Measurements from ENCODE around the gene TRPC4AP.
"Not testable (repeated sequence)": the region's sequence is repeated elsewhere in the genome, so short reads cannot be mapped to it uniquely, and the experiment has no call there.

Gene TRPC4AP, protein sequence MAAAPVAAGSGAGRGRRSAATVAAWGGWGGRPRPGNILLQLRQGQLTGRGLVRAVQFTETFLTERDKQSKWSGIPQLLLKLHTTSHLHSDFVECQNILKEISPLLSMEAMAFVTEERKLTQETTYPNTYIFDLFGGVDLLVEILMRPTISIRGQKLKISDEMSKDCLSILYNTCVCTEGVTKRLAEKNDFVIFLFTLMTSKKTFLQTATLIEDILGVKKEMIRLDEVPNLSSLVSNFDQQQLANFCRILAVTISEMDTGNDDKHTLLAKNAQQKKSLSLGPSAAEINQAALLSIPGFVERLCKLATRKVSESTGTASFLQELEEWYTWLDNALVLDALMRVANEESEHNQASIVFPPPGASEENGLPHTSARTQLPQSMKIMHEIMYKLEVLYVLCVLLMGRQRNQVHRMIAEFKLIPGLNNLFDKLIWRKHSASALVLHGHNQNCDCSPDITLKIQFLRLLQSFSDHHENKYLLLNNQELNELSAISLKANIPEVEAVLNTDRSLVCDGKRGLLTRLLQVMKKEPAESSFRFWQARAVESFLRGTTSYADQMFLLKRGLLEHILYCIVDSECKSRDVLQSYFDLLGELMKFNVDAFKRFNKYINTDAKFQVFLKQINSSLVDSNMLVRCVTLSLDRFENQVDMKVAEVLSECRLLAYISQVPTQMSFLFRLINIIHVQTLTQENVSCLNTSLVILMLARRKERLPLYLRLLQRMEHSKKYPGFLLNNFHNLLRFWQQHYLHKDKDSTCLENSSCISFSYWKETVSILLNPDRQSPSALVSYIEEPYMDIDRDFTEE

DNA sequence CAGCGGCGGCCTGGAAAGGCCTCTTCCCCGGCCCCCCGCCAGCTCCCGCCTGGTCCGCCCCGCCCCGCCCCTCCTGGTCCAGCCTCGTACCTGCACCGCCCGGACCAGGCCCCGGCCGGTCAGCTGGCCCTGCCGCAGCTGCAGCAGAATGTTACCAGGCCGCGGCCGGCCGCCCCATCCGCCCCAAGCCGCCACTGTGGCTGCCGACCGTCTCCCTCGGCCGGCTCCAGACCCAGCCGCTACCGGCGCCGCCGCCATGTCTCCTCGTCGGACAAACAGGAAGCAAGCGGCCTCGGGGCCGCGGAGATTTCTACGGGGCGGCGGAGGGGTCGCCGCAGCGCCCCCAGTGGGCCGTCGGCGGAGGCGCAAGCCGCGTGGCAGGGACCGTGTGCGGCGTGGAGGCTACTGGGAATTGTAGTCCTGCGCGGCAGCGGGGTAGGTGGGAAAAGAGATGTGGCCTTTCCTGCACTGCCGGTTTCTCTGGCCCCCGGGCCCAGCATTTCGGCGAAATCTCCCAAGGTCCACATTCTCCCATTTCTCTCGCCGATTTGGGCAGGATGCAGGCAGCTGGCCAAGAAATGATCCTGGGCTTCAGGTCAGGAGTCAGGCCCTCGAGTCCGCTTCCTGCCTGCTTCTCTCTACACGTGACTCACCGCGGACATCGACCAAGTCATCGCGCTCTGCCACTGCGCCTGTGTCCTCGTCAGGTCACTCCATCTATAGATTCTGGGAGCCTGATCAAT lies at the start of gene TRPC4AP:
TRPC4AP (minus strand) TSS at position 284 of the 743 bp plus-strand sequence; CDS start at position 258, 26 bp downstream.
- DNase-seq (ENCODE audit: low spot score): peak; percentile 94

DNA sequence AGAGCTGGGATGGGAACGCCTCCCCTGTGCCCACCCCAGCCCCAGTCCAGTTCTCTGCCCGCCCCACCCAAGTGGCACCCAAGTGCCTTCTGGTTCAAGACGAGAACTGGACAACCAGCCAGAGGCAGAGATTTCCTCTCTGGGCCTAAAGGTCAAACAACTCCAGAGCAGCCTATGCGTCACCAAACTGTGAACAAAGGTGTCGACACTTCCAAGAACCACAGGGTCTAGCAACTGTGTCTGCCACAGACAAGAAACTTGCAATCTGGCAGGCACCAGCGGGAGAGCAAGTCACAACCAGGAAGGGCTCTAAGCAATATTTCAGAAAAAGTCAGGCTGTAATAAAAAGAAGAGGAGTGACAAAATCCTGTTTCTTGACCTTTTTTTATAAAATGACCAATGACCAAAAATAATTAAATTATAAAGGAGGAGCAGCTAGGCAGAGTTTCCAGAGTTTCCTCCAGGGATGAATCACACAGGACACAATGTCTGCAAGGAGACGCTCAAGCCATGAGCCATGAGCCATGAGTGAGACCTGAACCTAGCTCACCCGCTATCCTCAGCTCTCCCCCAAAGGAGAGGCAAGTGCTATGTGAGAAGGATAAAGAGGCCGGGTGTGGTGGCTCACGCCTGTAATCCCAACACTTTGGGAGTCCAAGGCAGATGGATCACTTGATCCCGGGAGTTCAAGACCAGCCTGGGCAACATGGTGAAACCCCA lies 43.4 kb upstream of the TRPC4AP start:
- peak; percentile 37 for DNase-seq (ENCODE audit: low spot score)

DNA sequence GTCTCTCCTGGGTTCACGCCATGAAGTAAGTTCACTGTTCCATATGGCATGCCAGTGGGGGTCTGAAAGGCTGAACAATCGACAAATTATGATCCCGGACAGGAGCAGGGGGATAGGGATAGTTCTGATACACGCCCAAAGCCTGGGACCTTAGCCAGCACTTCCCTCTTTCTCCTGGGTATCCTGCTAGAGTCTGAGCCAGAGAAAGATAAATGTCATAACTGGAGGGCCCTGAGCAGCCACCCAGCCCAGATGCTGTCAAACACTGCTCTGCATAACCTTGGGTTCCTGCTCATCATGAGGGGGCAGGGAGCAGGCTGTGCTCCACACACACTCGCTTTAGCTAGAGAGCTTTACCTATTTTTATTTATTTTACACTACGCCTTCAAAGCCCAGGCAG lies 42.3 kb upstream of the TRPC4AP start:
- DNase-seq (ENCODE audit: low spot score): no peak

DNA sequence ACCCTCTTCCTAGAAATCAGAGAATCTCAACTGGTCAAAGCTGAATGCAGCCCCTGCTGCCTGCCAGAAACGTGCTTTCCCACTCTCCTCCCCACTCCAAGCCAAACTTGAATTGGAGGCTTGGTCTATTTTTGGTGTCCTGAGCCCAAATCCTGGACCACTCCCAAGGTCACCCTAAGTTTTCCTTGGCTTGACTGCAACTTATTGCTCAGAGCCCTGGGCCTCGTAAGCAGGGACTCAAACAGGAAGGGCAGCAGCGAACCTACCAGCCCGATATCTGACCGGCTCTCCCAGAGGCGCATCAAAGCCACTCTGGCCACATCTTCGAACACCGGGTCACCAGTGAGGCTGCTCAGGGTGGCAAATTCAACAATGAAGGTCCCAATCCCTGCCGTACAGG lies 41.9 kb upstream of the TRPC4AP start:
- DNase-seq (ENCODE audit: low spot score): no peak

DNA sequence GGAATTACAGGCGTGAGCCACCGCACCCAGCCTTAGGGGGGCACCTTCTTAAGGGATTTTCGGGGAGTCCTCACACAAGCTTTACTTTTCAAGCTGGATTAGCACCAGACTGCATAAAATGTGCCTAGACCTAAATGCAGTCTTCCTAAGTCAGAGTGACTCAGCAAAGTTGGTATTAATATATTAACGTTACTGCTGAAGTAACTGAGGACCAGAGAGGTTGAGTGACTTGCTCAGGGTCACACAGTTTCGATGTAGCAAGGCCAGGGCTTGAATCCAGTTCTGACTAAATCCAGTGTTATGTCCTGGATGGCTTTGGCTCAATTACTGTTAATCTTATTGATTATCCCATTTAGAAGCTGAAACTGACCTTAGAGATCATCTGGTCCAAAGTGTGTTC lies 41.1 kb upstream of the TRPC4AP start:
- DNase-seq (ENCODE audit: low spot score): no peak

DNA sequence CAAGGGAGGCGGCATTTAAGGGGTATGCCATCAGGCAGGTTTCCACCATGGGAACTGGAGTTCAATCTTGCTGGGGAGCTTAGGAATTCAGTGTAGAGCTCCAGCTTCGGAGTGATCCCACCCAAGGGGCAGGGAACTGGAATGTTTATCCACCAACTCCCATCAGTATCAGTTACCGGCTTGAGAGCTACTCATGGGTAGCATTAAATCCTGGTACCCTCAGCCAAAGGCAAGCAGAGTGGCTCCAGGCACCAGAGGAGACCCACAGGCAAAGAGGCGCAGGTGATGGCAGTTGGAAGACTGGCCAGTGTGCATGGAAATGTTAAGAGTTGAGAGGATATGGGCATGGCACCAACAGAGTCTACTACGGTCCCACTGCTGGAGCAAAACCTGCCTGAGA lies 40.4 kb upstream of the TRPC4AP start:
- DNase-seq (ENCODE audit: low spot score): no peak

DNA sequence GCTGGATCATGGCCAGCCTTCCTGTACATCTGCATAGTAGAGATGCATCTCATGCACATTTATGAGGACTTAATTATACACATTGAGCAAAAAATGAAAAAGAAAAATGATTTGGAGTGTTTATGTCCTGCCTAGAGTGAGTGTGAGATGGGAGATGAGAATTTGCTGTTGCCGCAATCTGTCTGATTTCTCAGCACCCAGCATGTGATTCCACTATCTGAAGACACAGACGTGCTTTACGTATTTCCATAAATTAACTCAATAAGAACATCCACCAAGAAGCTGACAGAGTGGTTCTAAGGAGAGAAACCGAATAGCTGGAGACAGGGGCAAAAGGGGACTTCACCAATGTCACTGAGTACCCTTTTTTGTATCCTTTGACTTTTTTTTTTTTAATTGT lies 39.3 kb upstream of the TRPC4AP start:
- no peak for DNase-seq (ENCODE audit: low spot score)

DNA sequence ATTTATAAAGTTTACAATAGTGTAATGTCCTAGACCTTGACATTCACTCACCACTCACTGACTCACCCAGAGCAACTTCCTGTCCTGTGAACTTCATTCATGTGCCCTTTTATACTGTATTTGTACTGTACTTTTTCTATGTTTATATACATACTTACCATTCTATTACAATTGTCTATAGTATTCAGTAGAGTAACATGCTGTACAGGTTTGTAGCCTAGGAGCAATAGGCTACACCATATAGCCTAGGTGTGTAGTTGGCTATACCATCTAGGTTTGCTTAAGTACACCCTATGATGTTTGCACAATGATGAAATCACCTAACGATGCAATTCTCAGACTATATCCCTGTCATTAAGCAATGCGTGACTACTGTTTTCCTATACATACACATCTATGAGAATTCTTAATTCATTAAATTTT lies 37.1 kb upstream of the TRPC4AP start:
- no peak for DNase-seq (ENCODE audit: low spot score)

DNA sequence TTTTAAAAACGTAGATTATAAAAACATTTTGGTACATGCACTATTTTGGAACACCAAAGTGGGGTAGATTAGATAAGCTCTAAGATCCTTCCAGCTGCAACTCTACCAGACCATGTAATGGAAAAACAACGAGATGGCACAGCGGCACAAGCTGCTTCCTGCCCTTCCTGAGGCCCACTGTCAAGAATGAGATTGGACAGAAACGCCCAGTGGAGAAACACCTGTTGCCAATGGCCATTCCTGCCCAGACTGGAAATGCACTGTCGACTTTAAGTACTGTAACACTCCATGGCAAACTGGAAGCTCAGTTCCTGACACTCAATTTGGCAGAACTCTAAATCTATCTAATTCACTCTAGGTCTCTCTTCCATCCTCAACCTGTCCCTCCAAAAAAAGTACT lies 33.1 kb upstream of the TRPC4AP start:
- DNase-seq (ENCODE audit: low spot score): no peak

DNA sequence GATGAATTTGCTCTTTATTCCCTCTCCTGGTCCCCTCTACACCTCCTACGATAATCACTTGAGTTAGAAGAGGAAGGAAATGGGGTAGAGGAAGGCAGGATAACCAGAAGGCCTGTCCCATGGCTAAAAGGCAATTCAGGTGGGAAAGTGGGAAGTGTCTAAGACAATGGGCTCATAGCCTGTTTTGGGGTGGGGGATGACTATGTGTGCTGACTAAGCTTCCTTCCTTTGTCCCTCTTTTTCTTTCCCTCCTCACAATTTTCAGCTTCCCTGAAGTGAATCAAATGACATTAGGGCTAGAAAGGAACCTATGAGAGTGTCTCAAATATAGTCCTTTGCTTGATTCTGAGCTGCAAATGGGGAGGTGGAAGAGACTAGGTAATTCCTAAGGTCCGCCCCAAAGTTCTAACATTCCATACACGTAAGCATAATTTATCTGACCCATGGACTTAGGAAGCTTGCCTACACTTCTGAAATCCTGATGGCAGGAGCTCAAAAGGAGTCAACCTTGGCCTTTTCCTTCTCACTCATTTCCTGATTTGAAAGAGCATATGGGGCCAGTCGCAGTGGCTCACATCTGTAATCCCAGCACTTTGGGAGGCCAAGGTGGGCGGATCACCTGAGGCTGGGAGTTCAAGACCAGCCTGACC lies 30.3 kb upstream of the TRPC4AP start:
- DNase-seq (ENCODE audit: low spot score): no peak

DNA sequence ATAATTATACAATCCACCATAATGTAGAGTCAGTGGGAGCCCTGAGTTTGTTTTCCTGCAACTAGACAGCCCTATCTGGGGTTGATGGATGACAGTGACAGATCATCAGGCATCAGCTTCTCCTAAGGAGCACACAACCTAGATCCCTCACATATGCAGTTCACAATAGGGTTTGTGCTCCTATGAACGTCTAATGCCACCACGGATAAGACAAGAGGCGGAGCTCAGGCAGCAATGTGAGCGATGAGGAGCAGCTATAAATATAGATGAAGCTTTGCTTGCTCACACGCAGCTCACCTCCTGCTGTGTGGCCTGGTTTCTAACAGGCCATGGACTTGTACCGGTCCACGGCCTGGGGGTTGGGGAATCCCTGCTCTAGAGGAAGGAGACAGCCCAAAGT lies 28.6 kb upstream of the TRPC4AP start:
- no peak for DNase-seq (ENCODE audit: low spot score)

DNA sequence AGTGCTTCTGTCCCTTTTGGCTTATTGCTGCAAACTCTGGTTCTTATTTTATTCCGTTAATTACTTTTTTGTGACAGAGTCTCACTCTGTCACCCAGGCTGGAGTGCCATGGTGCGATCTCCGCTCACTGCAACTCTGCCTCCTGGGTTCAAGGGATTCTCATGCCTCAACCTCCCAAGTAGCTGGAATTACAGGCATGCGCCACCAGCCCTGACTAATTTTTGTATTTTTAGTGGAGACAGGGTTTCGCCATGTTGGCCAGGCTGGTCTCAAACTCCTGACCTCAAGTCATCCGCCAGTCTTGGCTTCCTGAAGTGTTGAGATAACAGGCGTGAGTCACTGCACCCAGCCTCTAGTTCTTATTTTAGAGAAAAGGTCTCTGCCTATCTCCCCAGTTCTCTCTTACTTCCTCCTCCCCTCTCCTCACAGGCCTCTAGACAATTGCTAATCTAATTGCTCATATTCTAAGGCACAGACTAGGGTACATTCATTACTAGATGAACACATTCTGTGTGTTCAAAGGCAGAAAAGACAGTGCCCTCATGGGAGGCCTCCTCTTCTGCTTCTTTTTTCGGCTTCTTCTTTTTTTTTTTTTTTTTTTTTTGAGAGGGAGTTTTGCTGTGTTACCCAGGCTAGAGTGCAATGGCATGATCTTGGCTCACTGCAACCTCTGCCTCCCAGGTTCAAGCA lies 27.6 kb upstream of the TRPC4AP start:
- peak; percentile 17 for DNase-seq (ENCODE audit: low spot score)

DNA sequence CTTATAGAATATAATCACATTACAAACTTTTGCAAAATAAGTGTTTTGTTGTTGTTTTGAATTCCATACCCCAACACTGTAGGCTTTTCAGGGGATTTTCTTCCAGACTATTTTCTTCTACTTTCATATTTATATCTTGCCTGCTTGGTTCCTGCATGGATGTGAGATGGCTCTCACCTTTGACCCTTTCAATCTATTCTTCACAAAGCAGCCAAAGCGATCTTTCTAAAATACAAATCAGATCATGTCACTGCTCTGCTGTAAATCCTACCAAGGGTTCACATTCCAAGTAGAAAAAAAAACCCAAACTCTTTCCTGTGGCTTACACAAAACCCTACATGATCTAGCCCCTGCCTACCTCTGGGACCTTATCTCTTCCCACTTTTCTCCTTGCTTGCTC lies 25.0 kb upstream of the TRPC4AP start:
- no peak for DNase-seq (ENCODE audit: low spot score)

DNA sequence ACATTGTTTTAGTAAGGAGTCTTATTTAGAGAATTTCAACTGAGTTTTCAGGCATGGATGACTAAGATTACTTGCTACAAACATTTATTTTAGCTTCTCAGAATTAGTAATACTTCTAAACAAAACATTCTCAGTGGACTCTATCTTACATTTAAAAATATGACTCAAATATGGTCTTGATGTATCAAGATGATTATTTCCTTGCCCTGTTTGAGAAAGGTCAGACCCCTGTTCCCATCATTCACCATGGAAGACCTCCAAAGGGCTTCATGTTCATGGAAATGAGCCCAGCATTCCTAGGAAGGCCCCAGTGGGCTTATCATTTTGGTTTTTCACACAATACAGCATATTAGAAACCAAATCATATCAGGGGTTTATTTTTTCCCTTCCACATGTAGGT lies 24.6 kb upstream of the TRPC4AP start:
- no peak for DNase-seq (ENCODE audit: low spot score)

DNA sequence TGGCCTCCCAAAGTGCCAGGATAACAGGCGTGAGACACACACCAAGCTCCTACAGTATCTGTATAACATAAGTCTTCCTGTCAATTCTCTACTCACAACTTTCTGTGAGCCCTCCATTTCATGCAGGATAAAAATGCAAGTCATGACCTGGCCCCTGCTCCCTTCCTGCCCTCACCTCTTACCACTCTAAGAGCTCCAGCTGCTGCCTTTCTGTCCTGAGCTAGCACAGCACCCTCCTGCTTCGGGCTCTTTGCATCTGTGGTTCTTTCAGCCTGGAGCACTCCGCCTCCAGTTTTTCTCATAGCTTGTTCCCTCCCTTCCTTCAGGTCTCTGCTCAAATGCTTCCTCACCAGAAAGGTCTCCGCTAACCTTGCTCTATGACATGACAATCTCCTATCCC lies 23.7 kb upstream of the TRPC4AP start:
- DNase-seq (ENCODE audit: low spot score): no peak

DNA sequence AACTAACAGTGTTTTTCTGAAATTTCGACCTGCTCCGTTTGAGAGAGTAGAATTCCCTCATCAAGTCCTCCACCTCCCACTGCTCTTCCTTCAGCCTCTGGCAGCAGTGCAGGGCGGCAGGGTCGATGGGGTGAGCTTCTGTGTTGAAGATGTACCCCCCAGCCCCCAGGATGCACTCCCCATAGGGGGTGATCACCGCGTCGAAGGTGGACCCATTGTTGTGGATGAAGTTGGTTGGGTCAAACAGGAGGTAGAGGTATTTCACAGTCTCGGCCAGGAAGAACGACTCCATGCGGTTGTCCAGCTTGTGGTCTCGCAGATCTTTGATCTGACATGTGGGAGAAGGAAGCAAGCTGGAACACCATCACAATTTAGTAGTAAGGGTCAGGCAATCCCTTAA lies 23.0 kb upstream of the TRPC4AP start:
- no peak for DNase-seq (ENCODE audit: low spot score)

DNA sequence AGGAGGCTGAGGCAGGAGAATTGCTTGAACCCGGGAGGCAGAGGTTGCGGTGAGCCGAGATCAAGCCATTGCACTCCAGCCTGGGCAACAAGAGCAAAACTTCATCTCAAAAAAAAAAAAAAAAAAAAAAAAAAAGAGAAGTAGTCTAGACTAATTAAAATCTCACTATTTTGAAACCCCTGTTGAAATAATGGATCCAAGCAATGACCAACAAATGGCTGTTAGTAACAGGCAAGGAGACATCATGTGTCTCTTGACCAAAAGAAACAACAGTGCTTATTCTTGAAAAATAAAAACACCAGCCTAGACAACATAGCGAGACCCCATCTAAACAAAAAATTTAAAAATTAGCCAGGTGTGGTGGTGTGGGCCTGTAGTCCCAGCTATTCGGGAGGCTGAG lies 19.7 kb upstream of the TRPC4AP start:
- not testable (repeated sequence) for DNase-seq (ENCODE audit: low spot score)

DNA sequence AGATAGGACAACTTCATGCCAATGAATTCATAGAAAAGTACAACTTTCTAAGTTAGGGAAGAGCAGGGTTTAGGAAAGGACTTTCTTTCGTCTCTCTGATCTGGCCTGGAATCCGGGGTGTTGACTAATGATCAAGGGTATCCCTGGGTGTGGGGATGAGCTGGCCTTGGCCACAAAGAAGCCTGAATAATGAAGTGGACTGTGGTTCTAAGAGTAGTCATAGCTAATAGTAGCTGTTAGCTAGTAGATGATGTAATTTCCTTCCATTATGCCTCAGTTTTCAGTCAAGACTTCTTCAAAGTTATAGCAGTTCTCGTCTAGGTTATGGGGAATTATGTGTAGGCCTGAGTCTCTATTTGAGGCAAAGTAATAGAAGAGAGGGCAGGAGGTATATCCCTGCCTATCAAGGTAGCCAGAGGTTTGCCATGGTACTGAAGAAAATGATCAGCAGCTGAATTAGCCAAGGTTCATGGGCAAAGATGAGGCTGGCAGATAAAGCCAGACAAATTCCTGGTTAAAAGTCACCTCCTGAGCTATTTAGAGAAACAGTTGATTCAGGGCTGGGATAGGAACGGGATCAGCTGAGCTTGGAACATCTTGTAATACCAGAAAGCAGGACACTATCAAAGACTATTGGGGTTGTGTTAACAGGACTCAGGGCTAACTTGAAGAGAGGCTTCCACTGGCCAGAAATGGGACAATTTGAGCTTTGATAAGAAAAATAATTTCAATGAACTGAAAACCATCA lies 18.7 kb upstream of the TRPC4AP start:
- peak; percentile 86 for DNase-seq (ENCODE audit: low spot score)

DNA sequence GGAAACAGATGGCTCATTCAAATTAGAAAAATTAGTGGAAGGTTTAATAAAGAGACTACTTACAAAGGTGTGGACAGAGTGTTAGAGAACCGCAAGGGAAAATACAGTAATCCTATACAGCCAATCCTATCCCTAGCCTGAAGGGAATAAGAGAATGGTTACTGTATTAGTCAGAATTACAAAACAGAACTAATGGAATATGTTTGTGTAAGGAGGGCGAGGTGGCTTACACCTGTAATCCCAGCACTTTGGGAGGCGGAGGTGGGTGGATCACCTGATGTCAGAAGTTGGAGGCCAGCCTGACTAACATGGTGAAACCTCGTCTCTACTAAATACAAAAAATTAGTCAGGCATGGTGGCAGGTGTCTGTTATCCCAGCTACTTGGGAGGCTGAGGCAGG lies 16.3 kb upstream of the TRPC4AP start:
- no peak for DNase-seq (ENCODE audit: low spot score)

DNA sequence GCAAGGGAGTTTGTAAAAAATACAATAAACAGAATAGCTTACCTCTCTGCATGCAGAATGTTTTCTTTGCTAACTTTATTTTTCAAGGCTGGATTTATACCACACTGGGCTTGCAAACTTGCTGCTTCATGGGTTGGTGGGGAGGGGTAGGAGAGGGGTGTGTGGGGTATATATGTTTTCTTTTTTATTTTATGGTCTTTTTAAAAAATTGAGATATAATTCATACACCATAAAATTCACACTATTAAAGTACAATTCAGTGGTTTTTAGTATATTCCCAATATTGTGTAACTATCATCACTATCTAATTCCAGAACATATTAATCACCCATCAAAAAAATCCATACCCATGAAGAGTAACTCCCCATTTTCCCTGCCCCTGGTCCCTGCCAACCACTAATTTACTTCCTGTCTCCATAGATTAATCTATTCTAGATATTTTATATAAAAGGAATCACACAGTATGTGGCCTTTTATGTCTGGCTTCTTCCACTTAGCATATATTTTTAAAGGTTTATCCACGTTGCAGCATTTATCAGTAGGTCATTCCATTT lies 14.3 kb upstream of the TRPC4AP start:
- no peak for DNase-seq (ENCODE audit: low spot score)

Data from GM03348 (cell line).